Vagina (tissue), 2 donors: ENCODE results near the gene IL1RAPL2.

Experiments
- CTCF ChIP-seq, 3 experiments: fragments of 450-650 bp in 2 of 3; fragments of 200-600 bp in 1 of 3; sonication (generic) in 1 of 3; IDR thresholded peaks; one replicate each; pipeline ENCODE4 v1.5.1; 2017 to 2019; ENCODE audit warnings: antibody characterized with exemption in 3 of 3, mild to moderate bottlenecking in 2 of 3, moderate library complexity in 2 of 3
- POLR2A ChIP-seq, 2 donors: fragments of 450-650 bp; IDR thresholded peaks; one replicate each; pipeline ENCODE4 v1.6.1; 2017; ENCODE audit warnings: antibody characterized with exemption in 2 of 2, mild to moderate bottlenecking in 2 of 2, moderate library complexity in 2 of 2
- POLR2AphosphoS5 ChIP-seq, 2 donors: sonication (generic); formaldehyde crosslinking; IDR thresholded peaks; one replicate each; pipeline ENCODE4 v1.9.0; 2017; ENCODE audit warnings: antibody characterized with exemption in 2 of 2, mild to moderate bottlenecking in 2 of 2, low read depth in 1 of 2; ENCODE audit not compliant: insufficient read depth in 1 of 2

- TF ChIP-seq POLR2AphosphoS5 (IDR thresholded peaks at IDR 0.05; ENCODE audit: insufficient read depth in 1 of 2, low read depth in 1 of 2), result no peak
- no peak for TF ChIP-seq CTCF (IDR thresholded peaks at IDR 0.05)
- TF ChIP-seq POLR2A (IDR thresholded peaks at IDR 0.05), result no peak
Measured at GRCh38 chrX:105375816-105376215, 809.8 kb downstream of the IL1RAPL2 start.
